ENCODE results near the gene AP5Z1.

Gene AP5Z1

GRCh38 chr7:4815609-4816418 lies 40.4 kb downstream of the AP5Z1 start:
- H3K36me3 ChIP-seq (ENCODE audit: control insufficient read depth in 4 of 4, insufficient read depth in 4 of 4, low read length in 3 of 4), result no peaks in the 10 kb centered on the region
- WGBS (ENCODE audit: insufficient coverage), result 98% methylated on average over 28 of the region's 38 CpGs
- DNase-seq, result no peak
- no peak overlapping the region for H3K4me3 ChIP-seq (ENCODE audit: control insufficient read depth in 1 of 7, extremely low read depth in 1 of 7, insufficient read depth in 4 of 7, low read depth in 2 of 7, low read length in 6 of 7)
- H3K9me3 ChIP-seq (ENCODE audit: control extremely low read depth in 1 of 5, control insufficient read depth in 4 of 5, insufficient read depth in 2 of 5, low read depth in 1 of 5, low read length in 4 of 5), result no peaks in the 10 kb centered on the region
- ChIA-PET CTCF (interaction anchor here (0.7 to 3.2 kb wide), 8 partner anchors 8 to 271 kb away, joined by 3 to 17 read pairs (median 4); no protein-coding TSS in a partner anchor), POLR2A (no interaction called here)
- H3K4me1 ChIP-seq (ENCODE audit: control extremely low read depth in 1 of 4, control insufficient read depth in 4 of 4, insufficient read depth in 4 of 4, low read length in 3 of 4), result peaks cover 0 to 23% (median 12%) of the 10 kb centered on the region in 4 experiments
- H3K27ac ChIP-seq (ENCODE audit: insufficient read depth in 1 of 2, low read depth in 1 of 2, low read length in 2 of 2, poor library complexity in 1 of 2, severe bottlenecking in 2 of 2), result no peak overlapping the region
- no peaks in the 10 kb centered on the region for H3K27me3 ChIP-seq (replicated peaks in 2 of 5; ENCODE audit: control insufficient read depth in 4 of 5, insufficient read depth in 5 of 5, low read length in 4 of 5)

DNA sequence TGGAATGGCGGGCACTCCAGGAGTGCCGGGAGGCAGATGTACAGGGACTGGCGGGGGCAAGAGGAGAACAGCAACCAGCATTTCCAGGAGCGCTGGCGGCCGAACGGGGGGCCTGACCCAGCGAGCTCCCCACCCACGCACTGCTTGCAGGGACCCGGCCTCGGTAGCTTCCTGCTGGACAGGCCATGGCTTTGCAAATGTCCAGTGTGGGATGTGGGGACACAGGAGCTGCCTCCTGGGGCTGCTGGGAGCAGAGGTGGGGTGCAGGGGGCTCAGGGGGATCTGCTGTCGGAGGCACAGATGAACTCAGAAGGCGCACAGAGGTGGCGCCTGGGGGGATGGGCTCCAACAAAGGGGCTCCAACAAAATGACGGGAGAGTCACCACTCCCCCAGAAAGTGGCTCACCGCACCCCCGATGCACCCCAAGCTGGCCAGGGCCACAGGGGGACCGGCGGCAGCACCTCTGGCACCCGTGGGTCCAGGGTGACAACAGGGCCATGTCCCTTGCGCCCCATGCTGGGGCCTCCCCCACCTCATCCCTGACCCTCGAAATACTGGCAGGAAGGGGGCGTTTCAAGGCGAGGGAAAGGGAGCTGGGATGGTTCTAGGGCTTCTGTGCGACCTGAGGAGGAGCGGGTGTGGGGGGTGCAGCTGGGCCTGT lies 41.1 kb downstream of the AP5Z1 start:
- Histone ChIP-seq H3K4me3 (ENCODE audit: control insufficient read depth in 1 of 7, extremely low read depth in 1 of 7, insufficient read depth in 4 of 7, low read depth in 2 of 7, low read length in 6 of 7) (no peak overlapping the region), H3K4me1 (ENCODE audit: control extremely low read depth in 1 of 4, control insufficient read depth in 4 of 4, insufficient read depth in 4 of 4, low read length in 3 of 4) (peaks cover 0 to 23% (median 12%) of the 10 kb centered on the region in 4 experiments), H3K27ac (ENCODE audit: insufficient read depth in 1 of 2, low read depth in 1 of 2, low read length in 2 of 2, poor library complexity in 1 of 2, severe bottlenecking in 2 of 2) (no peak overlapping the region), H3K27me3 (replicated peaks in 2 of 5; ENCODE audit: control insufficient read depth in 4 of 5, insufficient read depth in 5 of 5, low read length in 4 of 5) (no peaks in the 10 kb centered on the region), H3K36me3 (ENCODE audit: control insufficient read depth in 4 of 4, insufficient read depth in 4 of 4, low read length in 3 of 4) (no peaks in the 10 kb centered on the region), H3K9me3 (ENCODE audit: control extremely low read depth in 1 of 5, control insufficient read depth in 4 of 5, insufficient read depth in 2 of 5, low read depth in 1 of 5, low read length in 4 of 5) (no peaks in the 10 kb centered on the region)
- 98% methylated on average over 25 of the region's 26 CpGs for WGBS (ENCODE audit: insufficient coverage)
- CTCF ChIA-PET, result interaction anchor here (0.7 to 3.2 kb wide), 4 partner anchors 13 to 270 kb away, joined by 4 to 15 read pairs (median 5); no protein-coding TSS in a partner anchor
- POLR2A ChIA-PET, result no interaction called here
- no peak for DNase-seq

- no peak overlapping the region for H3K4me3 ChIP-seq (ENCODE audit: control insufficient read depth in 1 of 7, extremely low read depth in 1 of 7, insufficient read depth in 4 of 7, low read depth in 2 of 7, low read length in 6 of 7)
- H3K27ac ChIP-seq (ENCODE audit: insufficient read depth in 1 of 2, low read depth in 1 of 2, low read length in 2 of 2, poor library complexity in 1 of 2, severe bottlenecking in 2 of 2), result no peak overlapping the region
- ChIA-PET POLR2A (no interaction called here), CTCF (interaction anchor here (1.0 to 3.2 kb wide), 3 partner anchors 12 to 25 kb away, joined by 4 to 15 read pairs (median 5); no protein-coding TSS in a partner anchor)
- H3K36me3 ChIP-seq (ENCODE audit: control insufficient read depth in 4 of 4, insufficient read depth in 4 of 4, low read length in 3 of 4), result no peaks in the 10 kb centered on the region
- 95% methylated on average over 27 of the region's 38 CpGs for WGBS (ENCODE audit: insufficient coverage)
- no peaks in the 10 kb centered on the region for H3K27me3 ChIP-seq (replicated peaks in 2 of 5; ENCODE audit: control insufficient read depth in 4 of 5, insufficient read depth in 5 of 5, low read length in 4 of 5)
- DNase-seq, result no peak
- peaks cover 0 to 23% (median 12%) of the 10 kb centered on the region in 4 experiments for H3K4me1 ChIP-seq (ENCODE audit: control extremely low read depth in 1 of 4, control insufficient read depth in 4 of 4, insufficient read depth in 4 of 4, low read length in 3 of 4)
- H3K9me3 ChIP-seq (ENCODE audit: control extremely low read depth in 1 of 5, control insufficient read depth in 4 of 5, insufficient read depth in 2 of 5, low read depth in 1 of 5, low read length in 4 of 5), result no peaks in the 10 kb centered on the region
Measured at GRCh38 chr7:4817178-4817901, 41.9 kb downstream of the AP5Z1 start.

DNA sequence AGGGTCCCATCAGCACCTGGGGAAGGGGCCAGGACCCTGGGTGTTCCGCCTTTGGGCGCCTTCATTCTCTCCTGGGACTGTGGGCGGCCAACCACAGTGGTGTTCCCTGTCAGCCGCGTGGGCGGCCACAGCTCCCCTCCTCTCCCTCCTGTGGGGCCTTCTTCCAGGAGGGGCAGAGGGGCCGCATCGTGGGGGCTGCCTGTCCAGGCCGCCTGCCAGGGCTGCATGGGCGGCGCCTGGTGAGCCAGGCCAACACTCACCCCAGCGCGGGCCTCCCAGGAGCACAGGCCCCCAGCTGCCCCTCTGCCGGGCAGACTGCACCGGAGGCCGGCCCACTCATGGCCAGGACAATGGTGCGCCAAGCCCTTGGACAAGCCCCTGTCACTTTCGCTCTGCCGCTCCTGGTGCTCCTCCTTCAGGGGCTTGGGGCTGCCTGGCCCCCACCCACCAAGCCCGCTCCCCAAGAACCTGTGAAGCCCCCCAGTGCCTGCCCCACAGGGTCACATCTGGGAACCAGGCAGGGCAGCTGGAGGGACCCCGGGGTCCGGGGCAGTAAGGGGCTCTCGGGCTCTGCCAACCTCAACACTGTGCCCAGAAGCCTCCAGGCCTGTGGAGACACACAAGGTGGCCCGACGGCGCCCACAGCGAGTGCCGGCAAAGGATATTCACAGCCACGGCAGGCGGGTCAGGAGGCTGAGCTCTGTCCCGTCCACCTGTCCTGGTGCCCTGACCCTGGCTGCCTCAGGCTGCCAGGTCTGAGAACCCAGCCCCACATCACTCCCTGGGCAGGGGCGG lies 42.8 kb downstream of the AP5Z1 start:
- CTCF ChIA-PET, result interaction anchor here (3.2 kb wide), 1 partner anchor 11 kb away, joined by 15 read pairs; no protein-coding TSS in a partner anchor
- POLR2A ChIA-PET, result no interaction called here
- no peaks in the 10 kb centered on the region for H3K9me3 ChIP-seq (ENCODE audit: control extremely low read depth in 1 of 5, control insufficient read depth in 4 of 5, insufficient read depth in 2 of 5, low read depth in 1 of 5, low read length in 4 of 5)
- no peaks in the 10 kb centered on the region for H3K36me3 ChIP-seq (ENCODE audit: control insufficient read depth in 4 of 4, insufficient read depth in 4 of 4, low read length in 3 of 4)
- no peak overlapping the region for H3K4me3 ChIP-seq (ENCODE audit: control insufficient read depth in 1 of 7, extremely low read depth in 1 of 7, insufficient read depth in 4 of 7, low read depth in 2 of 7, low read length in 6 of 7)
- no peaks in the 10 kb centered on the region for H3K27me3 ChIP-seq (replicated peaks in 2 of 5; ENCODE audit: control insufficient read depth in 4 of 5, insufficient read depth in 5 of 5, low read length in 4 of 5)
- 94% methylated on average over 29 of the region's 32 CpGs for WGBS (ENCODE audit: insufficient coverage)
- DNase-seq, result no peak
- H3K4me1 ChIP-seq (ENCODE audit: control extremely low read depth in 1 of 4, control insufficient read depth in 4 of 4, insufficient read depth in 4 of 4, low read length in 3 of 4), result peaks cover 0 to 23% (median 12%) of the 10 kb centered on the region in 4 experiments
- no peak overlapping the region for H3K27ac ChIP-seq (ENCODE audit: insufficient read depth in 1 of 2, low read depth in 1 of 2, low read length in 2 of 2, poor library complexity in 1 of 2, severe bottlenecking in 2 of 2)

DNA sequence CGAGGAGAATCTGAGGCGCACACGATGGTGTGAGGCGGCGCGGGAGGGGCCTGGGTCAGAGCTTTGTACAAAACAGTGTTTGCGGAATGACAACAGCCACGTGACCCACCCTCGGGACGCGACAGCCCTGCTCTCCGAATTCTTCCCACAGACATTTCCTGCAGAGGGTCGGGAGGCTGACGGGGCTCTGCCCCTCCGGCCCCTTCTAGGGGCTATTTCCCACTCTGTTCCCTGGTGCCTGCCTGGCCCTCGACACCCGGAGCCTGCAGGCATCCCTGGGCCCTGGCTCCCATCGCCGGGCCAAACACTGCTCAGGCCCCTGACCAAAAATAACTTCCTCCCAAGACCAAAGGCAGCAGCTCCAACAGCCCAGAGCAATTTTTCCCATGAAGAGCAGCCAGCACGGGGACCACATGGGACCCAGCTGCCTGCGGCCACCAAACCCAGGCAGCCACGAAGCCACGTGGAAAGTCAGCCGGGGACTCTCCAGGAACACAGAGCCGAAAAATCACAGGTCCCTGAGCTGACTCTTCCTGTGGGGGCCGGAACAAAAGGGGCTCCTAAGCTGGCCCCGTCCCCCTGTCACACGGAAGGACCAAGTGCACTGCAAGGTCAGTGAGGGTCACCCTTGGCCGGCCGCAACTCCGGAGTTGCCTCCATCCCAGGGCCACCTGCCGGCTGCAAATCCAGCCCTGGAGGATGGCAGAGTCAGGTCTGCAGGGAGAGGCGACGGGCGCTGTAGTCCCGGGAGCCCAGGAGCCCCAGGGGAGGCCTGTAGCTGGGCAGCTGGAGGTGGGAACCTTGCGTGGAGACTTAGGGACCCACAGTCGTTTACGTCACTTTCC lies 44.4 kb downstream of the AP5Z1 start:
- no peak overlapping the region for H3K4me3 ChIP-seq (ENCODE audit: control insufficient read depth in 1 of 7, extremely low read depth in 1 of 7, insufficient read depth in 4 of 7, low read depth in 2 of 7, low read length in 6 of 7)
- ChIA-PET CTCF (no interaction called here), POLR2A (no interaction called here)
- H3K27ac ChIP-seq (ENCODE audit: insufficient read depth in 1 of 2, low read depth in 1 of 2, low read length in 2 of 2, poor library complexity in 1 of 2, severe bottlenecking in 2 of 2), result no peak overlapping the region
- DNase-seq, result no peak
- H3K36me3 ChIP-seq (ENCODE audit: control insufficient read depth in 4 of 4, insufficient read depth in 4 of 4, low read length in 3 of 4), result no peaks in the 10 kb centered on the region
- H3K27me3 ChIP-seq (replicated peaks in 2 of 5; ENCODE audit: control insufficient read depth in 4 of 5, insufficient read depth in 5 of 5, low read length in 4 of 5), result no peaks in the 10 kb centered on the region
- peaks cover 0 to 13% (median 5%) of the 10 kb centered on the region in 4 experiments for H3K4me1 ChIP-seq (ENCODE audit: control extremely low read depth in 1 of 4, control insufficient read depth in 4 of 4, insufficient read depth in 4 of 4, low read length in 3 of 4)
- WGBS (ENCODE audit: insufficient coverage), result 80% methylated on average over 32 of the region's 39 CpGs
- H3K9me3 ChIP-seq (ENCODE audit: control extremely low read depth in 1 of 5, control insufficient read depth in 4 of 5, insufficient read depth in 2 of 5, low read depth in 1 of 5, low read length in 4 of 5), result no peaks in the 10 kb centered on the region

- no peak overlapping the region for H3K4me3 ChIP-seq (ENCODE audit: control insufficient read depth in 1 of 7, extremely low read depth in 1 of 7, insufficient read depth in 4 of 7, low read depth in 2 of 7, low read length in 6 of 7)
- no peaks in the 10 kb centered on the region for H3K27me3 ChIP-seq (replicated peaks in 2 of 5; ENCODE audit: control insufficient read depth in 4 of 5, insufficient read depth in 5 of 5, low read length in 4 of 5)
- no peak for DNase-seq
- no peaks in the 10 kb centered on the region for H3K9me3 ChIP-seq (ENCODE audit: control extremely low read depth in 1 of 5, control insufficient read depth in 4 of 5, insufficient read depth in 2 of 5, low read depth in 1 of 5, low read length in 4 of 5)
- peaks cover 0 to 10% (median 3%) of the 10 kb centered on the region in 4 experiments for H3K4me1 ChIP-seq (ENCODE audit: control extremely low read depth in 1 of 4, control insufficient read depth in 4 of 4, insufficient read depth in 4 of 4, low read length in 3 of 4)
- ChIA-PET CTCF (no interaction called here), POLR2A (no interaction called here)
- H3K27ac ChIP-seq (ENCODE audit: insufficient read depth in 1 of 2, low read depth in 1 of 2, low read length in 2 of 2, poor library complexity in 1 of 2, severe bottlenecking in 2 of 2), result no peak overlapping the region
- 93% methylated on average over 11 of the region's 19 CpGs for WGBS (ENCODE audit: insufficient coverage)
- no peaks in the 10 kb centered on the region for H3K36me3 ChIP-seq (ENCODE audit: control insufficient read depth in 4 of 4, insufficient read depth in 4 of 4, low read length in 3 of 4)
Measured at GRCh38 chr7:4820405-4820966, 45.1 kb downstream of the AP5Z1 start.

Data from common myeloid progenitor, CD34-positive (primary cell).